Liver (tissue), 9 donors: ENCODE measurements around the gene CCDC89. TPM values are rescaled to one million over a fixed set of nuclear protein-coding genes. Genes with fewer than 3 reads are reported as not detected.

Experiments used
- DNase-seq: peaks from one replicate; pipeline ENCODE4 v3.0.0-alpha.2; 2017; ENCODE audit warnings: low spot score
- H3K27ac ChIP-seq, 2 donors: one replicate each; pipeline ENCODE4 v1.7.0; 2013; ENCODE audit warnings: inconsistent platforms in 2 of 2, low read length in 2 of 2, control low read depth in 1 of 2, low read depth in 1 of 2, mild to moderate bottlenecking in 1 of 2
- H3K27me3 ChIP-seq, 4 donors: one replicate each; pipeline versions ENCODE4 v1.6.1 to v1.7.0; 2013; ENCODE audit warnings: low read length in 3 of 4, inconsistent platforms in 1 of 4, mild to moderate bottlenecking in 1 of 4, moderate library complexity in 1 of 4; ENCODE audit not compliant: control insufficient read depth in 4 of 4, insufficient read depth in 4 of 4
- H3K36me3 ChIP-seq, 4 donors: one replicate each; pipeline versions ENCODE4 v1.6.1 to v1.7.0; 2013; ENCODE audit warnings: low read length in 3 of 4, mild to moderate bottlenecking in 3 of 4, low read depth in 1 of 4, moderate library complexity in 1 of 4; ENCODE audit not compliant: control insufficient read depth in 4 of 4, insufficient read depth in 3 of 4
- H3K4me1 ChIP-seq, 4 donors: one replicate each; pipeline versions ENCODE4 v1.6.1 to v1.7.0; 2013; ENCODE audit warnings: low read length in 3 of 4, mild to moderate bottlenecking in 3 of 4, moderate library complexity in 1 of 4; ENCODE audit not compliant: control insufficient read depth in 4 of 4, insufficient read depth in 4 of 4
- H3K4me3 ChIP-seq, 3 donors: one replicate each; pipeline versions ENCODE4 v1.6.1 to v1.7.0; 2013; ENCODE audit warnings: low read length in 3 of 3, control low read depth in 1 of 3, low read depth in 1 of 3, mild to moderate bottlenecking in 1 of 3
- H3K9ac ChIP-seq, 2 donors: one replicate each; pipeline ENCODE4 v1.7.0; 2013; ENCODE audit warnings: low read length in 2 of 2, mild to moderate bottlenecking in 2 of 2, moderate library complexity in 2 of 2, control low read depth in 1 of 2, low read depth in 1 of 2
- H3K9me3 ChIP-seq, 4 donors: one replicate each; pipeline versions ENCODE4 v1.6.1 to v1.7.0; 2013; ENCODE audit warnings: low read length in 3 of 4; ENCODE audit not compliant: control insufficient read depth in 4 of 4
- ATF3 ChIP-seq: IDR thresholded peaks from 2 replicates; pipeline ENCODE4 v1.6.1; 2016; ENCODE audit warnings: antibody characterized with exemption
- EGR1 ChIP-seq, 2 donors: IDR thresholded peaks; 2 replicates each; pipeline ENCODE4 v1.6.1; 2016 to 2018; ENCODE audit warnings: antibody characterized with exemption in 2 of 2, low read depth in 2 of 2
- FOXA1 ChIP-seq: IDR thresholded peaks from 2 replicates; pipeline ENCODE4 v1.6.1; 2016; ENCODE audit warnings: antibody characterized with exemption
- FOXA2 ChIP-seq: IDR thresholded peaks from 2 replicates; pipeline ENCODE4 v1.6.1; 2016; ENCODE audit warnings: antibody characterized with exemption
- GABPA ChIP-seq, 2 donors: IDR thresholded peaks in 1 of 2; conservative IDR thresholded peaks in 1 of 2; 2 replicates each; pipeline ENCODE4 v1.6.1; 2016; ENCODE audit warnings: antibody characterized with exemption in 2 of 2, mild to moderate bottlenecking in 1 of 2, moderate library complexity in 1 of 2
- HNF4A ChIP-seq, 2 donors: conservative IDR thresholded peaks; 2 replicates each; pipeline ENCODE4 v1.6.1; 2016; ENCODE audit warnings: antibody characterized with exemption in 2 of 2, mild to moderate bottlenecking in 2 of 2
- HNF4G ChIP-seq: IDR thresholded peaks from 2 replicates; pipeline ENCODE4 v1.6.1; 2016; ENCODE audit warnings: antibody characterized with exemption
- JUND ChIP-seq, 2 donors: IDR thresholded peaks; 2 replicates each; pipeline ENCODE4 v1.6.1; 2016; ENCODE audit warnings: antibody characterized with exemption in 2 of 2
- MAX ChIP-seq: IDR thresholded peaks from 2 replicates; pipeline ENCODE4 v1.6.1; 2016; ENCODE audit warnings: antibody characterized with exemption
- NR2F2 ChIP-seq: IDR thresholded peaks from 2 replicates; pipeline ENCODE4 v1.6.1; 2016; ENCODE audit warnings: antibody characterized with exemption
- RAD21 ChIP-seq, 2 donors: IDR thresholded peaks; 2 replicates each; pipeline ENCODE4 v1.6.1; 2016; ENCODE audit warnings: antibody characterized with exemption in 2 of 2, mild to moderate bottlenecking in 2 of 2
- REST ChIP-seq: IDR thresholded peaks from 2 replicates; pipeline ENCODE4 v1.6.1; 2016; ENCODE audit warnings: antibody characterized with exemption, mild to moderate bottlenecking
- RXRA ChIP-seq, 2 donors: IDR thresholded peaks; 2 replicates each; pipeline ENCODE4 v1.6.1; 2017 to 2018; ENCODE audit warnings: antibody characterized with exemption in 2 of 2, mild to moderate bottlenecking in 1 of 2
- SP1 ChIP-seq: IDR thresholded peaks from 2 replicates; pipeline ENCODE4 v1.6.1; 2018; ENCODE audit warnings: antibody characterized with exemption, mild to moderate bottlenecking
- TAF1 ChIP-seq: conservative IDR thresholded peaks from 2 replicates; pipeline ENCODE4 v1.6.1; 2016; ENCODE audit warnings: antibody characterized with exemption, mild to moderate bottlenecking
- YY1 ChIP-seq: IDR thresholded peaks from 2 replicates; pipeline ENCODE4 v1.6.1; 2016; ENCODE audit warnings: antibody characterized with exemption, mild to moderate bottlenecking
- ZBTB33 ChIP-seq: IDR thresholded peaks from 2 replicates; pipeline ENCODE4 v1.6.1; 2016; ENCODE audit warnings: antibody characterized with exemption
- WGBS: extraction: QIAGEN DNeasy Blood & Tissue Kit; methylation state at CpG from one replicate; pipeline ENCODE4 v1.1.7; 2013; 5-methylcytosine and 5-hydroxymethylcytosine counted together
- polyA plus RNA-seq, 2 donors: library from polyadenylated mRNA; stranded (reverse) in 1 of 2; unstranded in 1 of 2; fragments of 200-250 nt in 1 of 2; fragments of >200 nt in 1 of 2; fragmentation: Nextera tagmentation in 1 of 2; extraction: Ambion mirVana in 1 of 2; gene quantifications; one replicate each; pipeline versions ENCODE4 v1.2.1 to v1.2.3, GENCODE V29; 2013 to 2015
- total RNA-seq, 2 donors: library from RNA; depleted of rRNA; stranded (reverse); fragments of >200 nt; gene quantifications; one replicate each; pipeline ENCODE4 v1.2.3, GENCODE V29; 2014
- TF ChIP-seq, protein P1 (sequence below): fragments of 150-350 bp; IDR thresholded peaks from 2 replicates; pipeline ENCODE4 v1.5.1; 2017; ENCODE audit warnings: improper control_type of control experiment, low read depth, low read length; ENCODE audit not compliant: missing input control
- donor health status: healthy.
- donor health status: healthy.
- donor health status: healthy.
- donor health status: healthy.
- donor health status: healthy.

CCDC89 gene
- total and polyA plus RNA-seq, 4 donors = 0.17 to 1.0 (median 0.28) TPM; not detected in 1

DNA sequence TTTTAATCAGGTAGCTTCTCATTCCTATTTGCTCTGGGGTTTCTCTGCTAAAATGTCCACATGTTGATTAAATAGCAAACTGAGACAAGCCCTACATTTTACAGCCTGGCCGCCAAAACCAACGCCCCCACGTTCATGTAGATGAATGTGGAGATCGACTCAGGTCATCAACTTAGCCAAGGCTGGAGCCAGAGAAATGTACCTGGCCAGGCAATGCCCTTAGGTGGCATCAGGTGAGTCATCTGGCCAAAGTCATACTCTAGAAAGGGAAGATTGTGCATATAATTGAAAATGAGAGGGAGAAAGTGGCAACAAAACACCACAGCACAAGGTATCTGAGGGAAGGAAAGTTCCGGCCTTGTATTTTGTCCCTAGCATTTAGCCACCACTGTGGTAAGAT lies 37.1 kb upstream of the CCDC89 start:
- TF ChIP-seq REST (no peak), JUND (IDR thresholded peaks at IDR 0.05) (no peak), FOXA2 (no peak)

DNA sequence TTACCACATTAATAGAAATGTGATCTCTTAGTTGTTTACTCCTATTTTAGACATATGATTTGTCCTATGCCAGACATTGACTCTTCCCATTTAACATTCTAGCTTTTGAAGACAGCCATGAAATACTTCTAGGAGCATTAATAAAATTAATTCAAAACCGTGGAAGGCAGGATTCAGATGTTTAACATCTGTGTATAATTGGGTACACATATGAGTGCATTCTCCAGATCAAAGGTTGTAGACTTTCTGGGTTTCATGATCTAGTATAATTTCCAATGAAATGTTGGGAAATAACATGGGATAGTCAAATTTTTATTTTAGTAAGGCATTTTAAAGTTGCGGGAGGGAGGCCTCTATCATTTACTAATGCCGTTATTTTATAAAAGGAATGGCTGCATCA lies 35.2 kb upstream of the CCDC89 start:
- Histone ChIP-seq H3K9me3 (no peaks in the 10 kb centered on the region), H3K27me3 (no peaks in the 10 kb centered on the region), H3K27ac (no peak overlapping the region), H3K4me1 (no peaks in the 10 kb centered on the region), H3K9ac (no peak overlapping the region), H3K4me3 (no peak overlapping the region), H3K36me3 (no peaks in the 10 kb centered on the region)
- TF ChIP-seq MAX (no peak), HNF4G (no peak), SP1 (no peak), RAD21 (IDR thresholded peaks at IDR 0.05) (no peak), REST (no peak), GABPA (IDR thresholded peaks at IDR 0.05 in 1 of 2, conservative IDR thresholded peaks at IDR 0.05 in 1 of 2) (no peak), JUND (IDR thresholded peaks at IDR 0.05) (no peak), FOXA2 (no peak), ATF3 (no peak), EGR1 (IDR thresholded peaks at IDR 0.05; ENCODE audit: low read depth in 2 of 2) (no peak), NR2F2 (no peak), TAF1 (no peak), YY1 (no peak), HNF4A (conservative IDR thresholded peaks at IDR 0.05) (no peak), RXRA (IDR thresholded peaks at IDR 0.05) (no peak), ZBTB33 (no peak), FOXA1 (no peak)
- TF ChIP-seq, protein P1, sequence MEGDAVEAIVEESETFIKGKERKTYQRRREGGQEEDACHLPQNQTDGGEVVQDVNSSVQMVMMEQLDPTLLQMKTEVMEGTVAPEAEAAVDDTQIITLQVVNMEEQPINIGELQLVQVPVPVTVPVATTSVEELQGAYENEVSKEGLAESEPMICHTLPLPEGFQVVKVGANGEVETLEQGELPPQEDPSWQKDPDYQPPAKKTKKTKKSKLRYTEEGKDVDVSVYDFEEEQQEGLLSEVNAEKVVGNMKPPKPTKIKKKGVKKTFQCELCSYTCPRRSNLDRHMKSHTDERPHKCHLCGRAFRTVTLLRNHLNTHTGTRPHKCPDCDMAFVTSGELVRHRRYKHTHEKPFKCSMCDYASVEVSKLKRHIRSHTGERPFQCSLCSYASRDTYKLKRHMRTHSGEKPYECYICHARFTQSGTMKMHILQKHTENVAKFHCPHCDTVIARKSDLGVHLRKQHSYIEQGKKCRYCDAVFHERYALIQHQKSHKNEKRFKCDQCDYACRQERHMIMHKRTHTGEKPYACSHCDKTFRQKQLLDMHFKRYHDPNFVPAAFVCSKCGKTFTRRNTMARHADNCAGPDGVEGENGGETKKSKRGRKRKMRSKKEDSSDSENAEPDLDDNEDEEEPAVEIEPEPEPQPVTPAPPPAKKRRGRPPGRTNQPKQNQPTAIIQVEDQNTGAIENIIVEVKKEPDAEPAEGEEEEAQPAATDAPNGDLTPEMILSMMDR = no peak
- no peak for DNase-seq
- WGBS = 93% methylated on average over 3 of the region's 3 CpGs

More for the DNA sequence above, 37.1 kb upstream of the CCDC89 start:
- H3K27me3 ChIP-seq = no peaks in the 10 kb centered on the region
- H3K36me3 ChIP-seq = no peaks in the 10 kb centered on the region
- no peak overlapping the region for H3K4me3 ChIP-seq
- no peaks in the 10 kb centered on the region for H3K4me1 ChIP-seq
- no peaks in the 10 kb centered on the region for H3K9me3 ChIP-seq
- H3K27ac ChIP-seq = no peak overlapping the region
- DNase-seq = no peak
- no peak overlapping the region for H3K9ac ChIP-seq
- 82% methylated on average over 5 of the region's 5 CpGs for WGBS
